K562 (cell line): ENCODE data around the gene BIRC5. TPM values are rescaled to one million over a fixed set of nuclear protein-coding genes. Genes with fewer than 3 reads are reported as not detected.

Experiments
- FOXK1 ChIP-seq: sonication (generic); formaldehyde crosslinking; IDR thresholded peaks from 2 replicates; pipeline ENCODE4 v1.8.0; 2022; ENCODE audit warnings: missing genetic modification reagents, mild to moderate bottlenecking, borderline replicate concordance
- MYNN ChIP-seq, 2 experiments: sonication (generic); formaldehyde crosslinking in 1 of 2; IDR thresholded peaks; 2 replicates each; pipeline versions ENCODE4 v1.5.0 to v1.6.1; 2016 to 2020; ENCODE audit warnings: antibody characterized with exemption in 1 of 2, missing genetic modification reagents in 1 of 2
- NRF1 ChIP-seq, 2 experiments: fragments of 450-650 bp; IDR thresholded peaks in 1 of 2; conservative IDR thresholded peaks in 1 of 2; 2 replicates each; pipeline ENCODE4 v1.6.1; 2014; ENCODE audit warnings: mild to moderate bottlenecking in 2 of 2
- PML ChIP-seq: IDR thresholded peaks from 2 replicates; pipeline ENCODE4 v1.6.1; 2012; ENCODE audit warnings: low read length, inconsistent platforms
- PURB ChIP-seq: sonication (generic); formaldehyde crosslinking; IDR thresholded peaks from 2 replicates; pipeline ENCODE4 v1.9.0; 2021; ENCODE audit warnings: low read depth, mild to moderate bottlenecking, missing genetic modification reagents
- SMARCC2 ChIP-seq: fragments of 450-650 bp; IDR thresholded peaks from 2 replicates; pipeline ENCODE4 v1.6.1; 2017; ENCODE audit warnings: antibody characterized with exemption, moderate library complexity, mild to moderate bottlenecking, low read depth
- STAT5B ChIP-seq: fragments of 250-450 bp; sonication (Bioruptor Pico); IDR thresholded peaks from 2 replicates; pipeline ENCODE4 v1.8.0; 2021; ENCODE audit warnings: mild to moderate bottlenecking, inconsistent platforms
- ZC3H8 ChIP-seq: fragments of 450-650 bp; IDR thresholded peaks from 2 replicates; pipeline ENCODE4 v1.6.1; 2017
- ZNF12 ChIP-seq: sonication (generic); formaldehyde crosslinking; IDR thresholded peaks from 2 replicates; pipeline ENCODE4 v1.4.0; 2020; ENCODE audit warnings: mild to moderate bottlenecking, missing genetic modification reagents
- ZNF232 ChIP-seq: sonication (generic); formaldehyde crosslinking; IDR thresholded peaks from 2 replicates; pipeline ENCODE4 v1.8.0; 2022; ENCODE audit warnings: mild to moderate bottlenecking, missing genetic modification reagents
- ZSCAN29 ChIP-seq: fragments of 450-650 bp; IDR thresholded peaks from 2 replicates; pipeline ENCODE4 v1.6.1; 2017
- polyA plus RNA-seq, 8 experiments: library from polyadenylated mRNA; depleted of rRNA in 4 of 8; stranded (reverse) in 5 of 8; unstranded in 3 of 8; fragments of >200 nt; fragmentation: Nextera tagmentation in 2 of 8; fragmentation: Illumina TruSeq in 1 of 8; extraction: Ambion mirVana in 2 of 8; extraction: Trizol in 1 of 8; gene quantifications; 2 replicates each; pipeline versions ENCODE4 v1.2.1 to v1.2.3, GENCODE V29; 2011 to 2014; ENCODE audit warnings: inconsistent platforms in 1 of 8, missing spikeins in 1 of 8
- total RNA-seq, 7 experiments: library from RNA; depleted of rRNA in 6 of 7; stranded (reverse); fragments of >200 nt in 6 of 7; fragmentation: Illumina TruSeq in 2 of 7; extraction: Trizol in 2 of 7; gene quantifications; 2 replicates each; pipeline versions ENCODE4 v1.2.1 to v1.2.3, GENCODE V29; 2011 to 2021; ENCODE audit warnings: low replicate concordance in 1 of 7
- TF ChIP-seq, protein P1 (sequence below): fragments of 250-450 bp; sonication (Bioruptor Pico); IDR thresholded peaks from 2 replicates; pipeline ENCODE4 v1.5.1; 2021; ENCODE audit warnings: mild to moderate bottlenecking
- TF ChIP-seq, protein P2 (sequence below): fragments of 450-650 bp; IDR thresholded peaks from 2 replicates; pipeline ENCODE4 v1.6.1; 2016; ENCODE audit warnings: mild to moderate bottlenecking
- TF ChIP-seq, protein P3 (sequence below): fragments of 250-450 bp; sonication (Bioruptor Pico); IDR thresholded peaks from 2 replicates; pipeline ENCODE4 v1.8.0; 2022; ENCODE audit warnings: inconsistent platforms, mild to moderate bottlenecking, moderate library complexity, borderline replicate concordance
- TF ChIP-seq, protein P4 (sequence below): fragments of 450-650 bp; IDR thresholded peaks from 2 replicates; pipeline ENCODE4 v1.6.1; 2016; ENCODE audit warnings: borderline replicate concordance
- TF ChIP-seq, protein P5 (sequence below), 2 experiments: fragments of 450-650 bp in 1 of 2; sonication (generic) in 1 of 2; formaldehyde crosslinking in 1 of 2; IDR thresholded peaks in 1 of 2; conservative IDR thresholded peaks in 1 of 2; 2 replicates each; pipeline versions ENCODE4 v1.6.1 to v1.8.1; 2016 to 2023; ENCODE audit warnings: mild to moderate bottlenecking in 2 of 2, moderate library complexity in 2 of 2, inconsistent platforms in 1 of 2, missing genetic modification reagents in 1 of 2
- TF ChIP-seq, protein P6 (sequence below): fragments of 450-650 bp; formaldehyde crosslinking; IDR thresholded peaks from 2 replicates; pipeline ENCODE4 v1.4.0; 2022; ENCODE audit warnings: missing genetic modification characterization

BIRC5 gene
- total and polyA plus RNA-seq, 9 of the 15 experiments (the other 6 are each of a cell fraction or from before 2014, with no cell fraction given): 64.4 to 140 (median 101) TPM

DNA sequence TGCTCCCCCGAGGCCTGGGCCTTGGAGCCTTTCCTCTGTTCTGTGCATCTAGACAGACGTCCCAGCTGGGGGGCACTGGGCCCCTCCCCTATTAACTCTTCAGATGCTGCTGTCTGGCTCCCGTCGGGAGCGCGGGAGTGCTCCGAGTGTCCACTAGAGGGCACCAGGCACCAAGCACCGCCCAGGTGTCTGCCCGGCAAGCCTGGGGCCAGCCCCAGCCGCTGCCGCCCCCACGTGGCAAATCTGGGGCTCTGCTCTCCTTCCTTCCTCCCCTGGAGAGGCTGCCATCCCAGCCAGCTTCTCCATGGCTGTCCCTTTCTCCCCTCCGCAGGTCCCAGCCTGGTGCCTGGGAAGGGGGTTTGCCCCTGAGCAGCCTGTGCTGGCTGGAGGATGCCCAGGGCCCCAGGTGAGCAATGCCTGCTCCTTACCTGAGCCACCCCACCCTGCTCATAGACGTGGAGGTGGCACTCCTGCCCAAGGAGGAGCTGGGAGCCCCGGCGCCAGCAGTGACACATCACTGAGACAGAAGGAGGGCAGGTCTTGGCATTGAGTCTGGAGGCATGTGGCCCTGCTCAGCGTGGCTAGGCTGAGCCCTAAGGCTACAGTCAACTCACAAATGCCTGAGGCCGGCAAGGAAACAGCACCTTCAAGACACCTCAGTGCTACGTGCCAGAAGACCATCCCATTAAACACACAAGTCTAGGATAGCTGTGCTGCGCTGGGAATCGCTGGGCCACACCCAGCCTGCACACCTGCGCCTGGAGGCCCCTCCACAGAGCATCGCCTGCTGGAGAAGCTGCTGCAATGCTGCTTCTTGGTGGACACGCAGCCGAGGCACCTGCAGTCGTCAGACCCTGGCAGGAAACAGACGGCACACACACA is 37.1 kb downstream of the BIRC5 start (continued):
- TF ChIP-seq, protein P1, sequence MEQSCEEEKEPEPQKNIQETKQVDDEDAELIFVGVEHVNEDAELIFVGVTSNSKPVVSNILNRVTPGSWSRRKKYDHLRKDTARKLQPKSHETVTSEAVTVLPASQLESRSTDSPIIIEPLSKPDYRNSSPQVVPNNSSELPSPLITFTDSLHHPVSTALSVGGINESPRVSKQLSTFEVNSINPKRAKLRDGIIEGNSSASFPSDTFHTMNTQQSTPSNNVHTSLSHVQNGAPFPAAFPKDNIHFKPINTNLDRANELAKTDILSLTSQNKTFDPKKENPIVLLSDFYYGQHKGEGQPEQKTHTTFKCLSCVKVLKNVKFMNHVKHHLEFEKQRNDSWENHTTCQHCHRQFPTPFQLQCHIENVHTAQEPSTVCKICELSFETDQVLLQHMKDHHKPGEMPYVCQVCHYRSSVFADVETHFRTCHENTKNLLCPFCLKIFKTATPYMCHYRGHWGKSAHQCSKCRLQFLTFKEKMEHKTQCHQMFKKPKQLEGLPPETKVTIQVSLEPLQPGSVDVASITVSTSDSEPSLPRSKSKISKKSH: no peak
- TF ChIP-seq, protein P2, sequence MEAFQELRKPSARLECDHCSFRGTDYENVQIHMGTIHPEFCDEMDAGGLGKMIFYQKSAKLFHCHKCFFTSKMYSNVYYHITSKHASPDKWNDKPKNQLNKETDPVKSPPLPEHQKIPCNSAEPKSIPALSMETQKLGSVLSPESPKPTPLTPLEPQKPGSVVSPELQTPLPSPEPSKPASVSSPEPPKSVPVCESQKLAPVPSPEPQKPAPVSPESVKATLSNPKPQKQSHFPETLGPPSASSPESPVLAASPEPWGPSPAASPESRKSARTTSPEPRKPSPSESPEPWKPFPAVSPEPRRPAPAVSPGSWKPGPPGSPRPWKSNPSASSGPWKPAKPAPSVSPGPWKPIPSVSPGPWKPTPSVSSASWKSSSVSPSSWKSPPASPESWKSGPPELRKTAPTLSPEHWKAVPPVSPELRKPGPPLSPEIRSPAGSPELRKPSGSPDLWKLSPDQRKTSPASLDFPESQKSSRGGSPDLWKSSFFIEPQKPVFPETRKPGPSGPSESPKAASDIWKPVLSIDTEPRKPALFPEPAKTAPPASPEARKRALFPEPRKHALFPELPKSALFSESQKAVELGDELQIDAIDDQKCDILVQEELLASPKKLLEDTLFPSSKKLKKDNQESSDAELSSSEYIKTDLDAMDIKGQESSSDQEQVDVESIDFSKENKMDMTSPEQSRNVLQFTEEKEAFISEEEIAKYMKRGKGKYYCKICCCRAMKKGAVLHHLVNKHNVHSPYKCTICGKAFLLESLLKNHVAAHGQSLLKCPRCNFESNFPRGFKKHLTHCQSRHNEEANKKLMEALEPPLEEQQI: no peak
- TF ChIP-seq NRF1 (conservative IDR thresholded peaks at IDR 0.05 in 1 of 2, IDR thresholded peaks at IDR 0.05 in 1 of 2) (no peak), PURB (CRISPR knock-in tag) (no peak), FOXK1 (CRISPR knock-in tag) (0 out of 2 replicates have a peak, but pooled peaks have one; percentile 50), PML (no peak), ZC3H8 (no peak), ZNF232 (CRISPR knock-in tag) (no peak), MYNN (IDR thresholded peaks at IDR 0.05) (peak; percentile 69; the same call in 1 of the 2 replicates), MYNN (CRISPR knock-in tag; IDR thresholded peaks at IDR 0.05) (no peak), ZNF12 (no peak; the same call in 1 of the 2 replicates), ZSCAN29 (no peak), SMARCC2 (no peak), STAT5B (CRISPR knock-in tag) (no peak)
- TF ChIP-seq, protein P3, sequence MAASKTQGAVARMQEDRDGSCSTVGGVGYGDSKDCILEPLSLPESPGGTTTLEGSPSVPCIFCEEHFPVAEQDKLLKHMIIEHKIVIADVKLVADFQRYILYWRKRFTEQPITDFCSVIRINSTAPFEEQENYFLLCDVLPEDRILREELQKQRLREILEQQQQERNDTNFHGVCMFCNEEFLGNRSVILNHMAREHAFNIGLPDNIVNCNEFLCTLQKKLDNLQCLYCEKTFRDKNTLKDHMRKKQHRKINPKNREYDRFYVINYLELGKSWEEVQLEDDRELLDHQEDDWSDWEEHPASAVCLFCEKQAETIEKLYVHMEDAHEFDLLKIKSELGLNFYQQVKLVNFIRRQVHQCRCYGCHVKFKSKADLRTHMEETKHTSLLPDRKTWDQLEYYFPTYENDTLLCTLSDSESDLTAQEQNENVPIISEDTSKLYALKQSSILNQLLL (CRISPR knock-in tag): no peak
- TF ChIP-seq, protein P4, sequence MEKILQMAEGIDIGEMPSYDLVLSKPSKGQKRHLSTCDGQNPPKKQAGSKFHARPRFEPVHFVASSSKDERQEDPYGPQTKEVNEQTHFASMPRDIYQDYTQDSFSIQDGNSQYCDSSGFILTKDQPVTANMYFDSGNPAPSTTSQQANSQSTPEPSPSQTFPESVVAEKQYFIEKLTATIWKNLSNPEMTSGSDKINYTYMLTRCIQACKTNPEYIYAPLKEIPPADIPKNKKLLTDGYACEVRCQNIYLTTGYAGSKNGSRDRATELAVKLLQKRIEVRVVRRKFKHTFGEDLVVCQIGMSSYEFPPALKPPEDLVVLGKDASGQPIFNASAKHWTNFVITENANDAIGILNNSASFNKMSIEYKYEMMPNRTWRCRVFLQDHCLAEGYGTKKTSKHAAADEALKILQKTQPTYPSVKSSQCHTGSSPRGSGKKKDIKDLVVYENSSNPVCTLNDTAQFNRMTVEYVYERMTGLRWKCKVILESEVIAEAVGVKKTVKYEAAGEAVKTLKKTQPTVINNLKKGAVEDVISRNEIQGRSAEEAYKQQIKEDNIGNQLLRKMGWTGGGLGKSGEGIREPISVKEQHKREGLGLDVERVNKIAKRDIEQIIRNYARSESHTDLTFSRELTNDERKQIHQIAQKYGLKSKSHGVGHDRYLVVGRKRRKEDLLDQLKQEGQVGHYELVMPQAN: no peak
- TF ChIP-seq, protein P5, sequence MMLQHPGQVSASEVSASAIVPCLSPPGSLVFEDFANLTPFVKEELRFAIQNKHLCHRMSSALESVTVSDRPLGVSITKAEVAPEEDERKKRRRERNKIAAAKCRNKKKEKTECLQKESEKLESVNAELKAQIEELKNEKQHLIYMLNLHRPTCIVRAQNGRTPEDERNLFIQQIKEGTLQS (IDR thresholded peaks at IDR 0.05): no peak
- TF ChIP-seq, protein P5 (CRISPR knock-in tag; conservative IDR thresholded peaks at IDR 0.05): no peak
- TF ChIP-seq, protein P6, sequence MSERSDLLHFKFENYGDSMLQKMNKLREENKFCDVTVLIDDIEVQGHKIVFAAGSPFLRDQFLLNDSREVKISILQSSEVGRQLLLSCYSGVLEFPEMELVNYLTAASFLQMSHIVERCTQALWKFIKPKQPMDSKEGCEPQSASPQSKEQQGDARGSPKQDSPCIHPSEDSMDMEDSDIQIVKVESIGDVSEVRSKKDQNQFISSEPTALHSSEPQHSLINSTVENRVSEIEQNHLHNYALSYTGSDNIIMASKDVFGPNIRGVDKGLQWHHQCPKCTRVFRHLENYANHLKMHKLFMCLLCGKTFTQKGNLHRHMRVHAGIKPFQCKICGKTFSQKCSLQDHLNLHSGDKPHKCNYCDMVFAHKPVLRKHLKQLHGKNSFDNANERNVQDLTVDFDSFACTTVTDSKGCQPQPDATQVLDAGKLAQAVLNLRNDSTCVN (CRISPR knock-in tag): 0 out of 2 replicates have a peak, but pooled peaks have one; percentile 49
